ENCODE results near the gene MATCAP1.

Gene MATCAP1

GRCh38 chr16:67170949-67171649 is 12.7 kb downstream of the MATCAP1 start:
- no peak for DNase-seq

GRCh38 chr16:67170168-67170948 is 13.4 kb downstream of the MATCAP1 start, which contains the start of gene NOL3:
Gene NOL3, plus strand, starts transcription at chr16:67170538.
- no peak for DNase-seq

DNA sequence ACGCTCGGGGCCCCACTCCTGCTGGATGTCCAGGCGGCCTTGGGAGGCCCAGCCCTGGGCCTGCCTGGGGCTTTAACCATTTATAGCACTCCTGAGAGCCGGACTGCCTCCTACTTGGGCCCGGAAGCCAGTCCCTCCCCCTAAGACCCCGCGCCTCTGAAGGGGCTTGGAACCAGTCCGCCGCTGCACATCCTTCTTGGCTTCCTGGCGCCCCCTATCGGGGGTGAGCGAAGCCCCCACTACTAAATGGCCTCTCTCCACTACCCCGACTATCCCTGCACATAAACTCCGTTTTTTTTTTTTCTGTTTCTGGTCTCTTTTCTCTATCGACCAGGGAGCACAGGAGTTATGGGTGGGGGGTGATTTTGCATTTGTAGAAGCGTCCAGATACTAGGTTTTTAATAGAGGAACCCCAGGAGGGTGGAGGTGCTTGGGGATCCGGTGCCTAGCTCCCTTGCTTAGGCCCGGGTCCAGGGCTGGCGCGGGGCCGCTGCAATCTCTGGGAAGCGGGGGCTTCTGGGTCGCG is 14.1 kb downstream of the MATCAP1 start:
- no peak for DNase-seq

DNA sequence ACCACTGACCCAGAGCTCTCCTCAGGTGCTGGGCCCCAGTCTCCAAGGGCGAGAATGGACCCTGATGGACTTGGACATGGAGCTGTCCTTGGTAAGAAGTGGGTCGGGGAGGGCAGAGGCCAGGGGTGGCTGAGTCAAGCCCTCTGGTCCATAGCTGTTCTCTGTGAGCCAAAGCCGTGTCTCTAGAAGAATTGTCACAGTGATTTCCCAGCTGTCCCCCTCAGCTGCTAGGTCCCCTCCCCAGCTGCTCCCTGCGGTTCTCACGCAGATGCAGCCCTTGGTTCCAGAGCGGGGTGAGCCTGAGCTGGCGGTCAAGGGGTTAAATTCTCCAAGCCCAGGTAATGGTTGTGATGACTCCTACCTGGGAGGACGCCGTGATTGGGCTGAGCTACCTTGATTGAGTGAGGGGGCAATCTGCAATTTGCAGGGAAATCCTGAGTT is 14.7 kb downstream of the MATCAP1 start:
- no peak for DNase-seq

GRCh38 chr16:67167588-67167987 is 16.2 kb downstream of the MATCAP1 start:
- no peak for DNase-seq

- no peak for DNase-seq
Measured at GRCh38 chr16:67166598-67167168, 17.1 kb downstream of the MATCAP1 start.

DNA sequence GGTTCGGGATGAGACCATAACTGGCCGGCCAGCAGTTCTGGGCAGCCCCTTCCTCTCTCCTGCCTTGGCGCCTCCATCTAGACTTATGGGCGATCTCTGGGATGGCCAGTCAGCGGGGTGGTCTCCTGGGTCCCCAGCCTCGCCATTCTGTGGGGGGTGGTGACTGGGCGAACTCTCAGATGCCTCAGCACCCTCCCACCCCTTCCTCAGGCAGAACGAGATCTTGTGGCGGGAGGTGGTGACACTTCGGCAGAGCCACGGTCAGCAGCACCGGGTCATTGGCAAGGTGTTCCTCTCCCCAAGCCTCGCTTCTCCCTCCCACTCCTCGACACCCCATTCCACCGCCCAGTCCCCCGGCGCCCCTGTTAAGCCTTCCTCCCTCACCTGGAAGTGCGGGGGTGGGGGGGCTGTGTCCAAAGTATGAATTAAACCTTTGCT is 17.6 kb downstream of the MATCAP1 start:
- no peak for DNase-seq

GRCh38 chr16:67165121-67166078 is 18.4 kb downstream of the MATCAP1 start:
- DNase-seq: no peak

DNA sequence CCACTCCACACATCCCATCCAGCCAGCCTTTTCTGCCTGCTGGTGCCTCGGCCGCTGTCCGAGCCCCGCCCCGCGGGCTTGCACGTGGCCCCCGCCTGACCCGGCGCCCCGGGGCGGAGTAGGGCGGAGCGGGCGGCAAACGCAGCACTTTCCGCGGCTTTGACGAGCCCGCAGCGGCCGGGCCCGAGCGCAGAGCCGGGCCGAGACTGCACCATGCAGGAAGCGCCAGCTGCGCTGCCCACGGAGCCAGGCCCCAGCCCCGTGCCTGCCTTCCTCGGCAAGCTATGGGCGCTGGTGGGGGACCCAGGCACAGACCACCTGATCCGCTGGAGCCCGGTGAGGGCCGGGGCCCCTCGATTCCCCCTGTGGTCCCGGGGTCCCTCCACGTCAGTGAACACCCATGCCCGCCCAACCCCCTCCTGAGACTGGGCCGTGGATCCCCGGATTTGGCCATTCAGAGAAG is 19.1 kb downstream of the MATCAP1 start, which contains the start of gene HSF4:
HSF4 (plus strand) TSS at position 147 of the 463 bp plus-strand sequence; CDS start at position 214, 67 bp downstream.
- no peak for DNase-seq

- DNase-seq: no peak
Measured at GRCh38 chr16:67163999-67164558, 19.7 kb downstream of the MATCAP1 start.

GRCh38 chr16:67163164-67163998 is 20.4 kb downstream of the MATCAP1 start:
- peak; percentile 59 for DNase-seq

GRCh38 chr16:67162506-67163163 is 21.1 kb downstream of the MATCAP1 start:
- DNase-seq: no peak

DNA sequence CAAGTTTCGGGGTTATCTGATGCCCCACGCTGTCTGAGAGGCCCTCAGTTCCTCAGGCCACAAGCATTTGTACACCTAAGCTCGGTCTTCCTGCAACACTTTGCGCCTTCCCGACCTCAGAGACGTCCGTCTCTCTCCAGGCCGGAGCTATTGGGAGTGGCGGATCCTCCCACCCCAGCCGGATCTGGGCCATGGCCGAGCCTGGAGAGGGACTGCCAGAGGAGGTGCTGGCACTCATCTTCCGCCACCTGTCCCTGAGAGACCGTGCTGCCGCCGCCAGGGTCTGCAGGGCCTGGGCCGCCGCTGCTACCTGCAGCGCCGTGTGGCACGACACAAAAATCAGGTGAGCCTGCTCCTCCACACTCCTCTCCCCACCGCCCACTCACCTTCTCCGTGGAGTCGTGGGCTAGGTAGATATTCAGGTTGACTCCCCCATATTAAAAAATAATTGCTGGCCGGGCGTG is 22.1 kb downstream of the MATCAP1 start:
- no peak for DNase-seq

GRCh38 chr16:67158637-67159600 is 24.8 kb downstream of the MATCAP1 start:
- peak; percentile 80 for DNase-seq

GRCh38 chr16:67157892-67158635 is 25.7 kb downstream of the MATCAP1 start:
- DNase-seq: no peak

DNA sequence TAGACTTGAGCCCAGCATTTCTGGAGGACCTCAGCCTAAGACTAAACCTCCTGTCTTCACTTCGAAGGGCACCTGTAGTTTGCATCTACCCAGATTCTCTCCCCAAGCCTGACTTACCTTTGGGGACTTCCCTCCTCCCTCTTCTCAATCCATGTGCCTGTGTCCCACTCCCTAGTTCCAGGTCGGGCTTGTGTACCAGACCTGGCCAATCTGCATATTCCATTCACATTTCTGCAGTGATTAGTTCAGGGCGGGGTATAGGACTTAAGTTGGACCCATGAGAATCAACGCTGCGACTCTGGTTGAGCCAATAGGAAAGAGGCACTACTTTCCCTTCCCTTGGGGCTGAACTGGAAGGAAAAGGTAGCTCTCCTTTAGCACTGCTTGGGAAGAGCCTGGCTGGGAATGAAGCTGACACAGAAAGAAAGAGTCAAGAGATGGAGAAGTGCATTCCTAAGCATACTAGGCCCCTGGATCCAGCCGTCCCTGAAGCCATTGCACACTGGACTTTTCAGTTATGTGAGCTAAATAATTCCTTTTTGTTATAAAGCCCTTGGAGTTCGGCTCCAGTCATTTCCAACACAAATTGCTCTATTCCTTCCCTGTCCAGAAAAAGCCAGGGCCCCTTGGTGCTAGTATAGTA is 26.5 kb downstream of the MATCAP1 start:
- DNase-seq: no peak

DNA sequence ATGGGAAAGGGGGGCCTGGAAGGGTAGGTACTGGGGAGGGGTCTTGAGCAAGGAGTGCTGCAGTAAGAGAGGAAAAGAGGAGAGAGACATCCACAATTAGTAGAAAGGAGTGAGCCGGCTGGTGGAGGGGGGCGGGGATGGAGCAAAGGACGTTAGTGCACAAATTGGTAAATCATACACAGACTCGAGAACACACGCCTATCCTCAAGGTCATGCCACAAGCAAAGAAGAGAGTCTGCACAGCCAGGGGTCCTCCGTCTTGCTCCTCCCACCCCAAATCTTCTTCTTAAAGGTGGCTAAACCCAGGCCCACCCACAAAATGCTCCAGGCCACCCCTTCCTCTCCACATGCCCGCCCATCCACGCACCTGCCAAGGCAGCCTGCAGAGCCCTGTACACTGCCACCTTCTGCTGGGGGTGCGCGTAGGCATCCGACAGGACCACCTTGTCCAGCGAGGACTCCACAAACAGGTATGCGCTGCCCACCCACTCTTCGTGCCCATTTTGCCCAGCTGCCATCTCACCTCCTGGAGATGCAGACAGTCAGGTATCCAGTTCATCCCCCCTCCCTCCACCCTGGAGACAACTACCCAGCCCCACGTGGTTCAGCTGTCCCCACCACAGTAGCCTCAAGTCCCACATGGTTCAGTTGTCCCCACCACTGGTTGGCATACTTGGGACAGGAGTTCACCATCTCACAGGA is 27.5 kb downstream of the MATCAP1 start:
- no peak for DNase-seq

All from activated T-cell treated with anti-CD3 and anti-CD28 coated beads, Interleukin-2, amount 50 U/mL, for 1 hour (primary cell).